C4-2B (cell line): ENCODE measurements around the gene NXPH2.

ENCODE experiments used
- H3K27ac ChIP-seq: fragments of 450-650 bp; 2 replicates; pipeline ENCODE4 v1.5.1; 2017
- ZFX ChIP-seq: fragments of 450-650 bp; IDR thresholded peaks from 2 replicates; pipeline ENCODE4 v1.6.1; 2017
- TF ChIP-seq, protein P1 (sequence below): fragments of 450-650 bp; conservative IDR thresholded peaks from 2 replicates; pipeline ENCODE4 v1.5.1; 2017; ENCODE audit warnings: mild to moderate bottlenecking

NXPH2 gene

DNA sequence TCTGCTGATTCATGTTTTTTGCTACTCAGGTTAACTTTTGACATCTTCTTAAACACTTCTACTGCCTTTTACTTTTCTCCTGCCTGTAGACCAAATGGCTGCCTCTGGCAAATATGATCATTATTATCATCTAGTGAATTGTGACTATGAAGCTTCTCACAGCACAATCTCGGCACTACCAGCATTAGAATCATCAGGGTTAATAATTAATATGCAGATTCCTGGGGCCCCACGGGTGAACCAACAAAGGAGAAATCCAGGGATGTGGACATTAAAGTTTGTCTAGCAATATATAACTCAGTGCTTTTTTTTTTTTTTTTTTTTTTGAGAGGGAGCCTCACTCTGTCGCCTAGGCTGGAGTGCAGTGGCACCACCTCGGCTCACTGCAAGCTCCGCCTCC is 142.5 kb downstream of the NXPH2 start:
- TF ChIP-seq, protein P1, sequence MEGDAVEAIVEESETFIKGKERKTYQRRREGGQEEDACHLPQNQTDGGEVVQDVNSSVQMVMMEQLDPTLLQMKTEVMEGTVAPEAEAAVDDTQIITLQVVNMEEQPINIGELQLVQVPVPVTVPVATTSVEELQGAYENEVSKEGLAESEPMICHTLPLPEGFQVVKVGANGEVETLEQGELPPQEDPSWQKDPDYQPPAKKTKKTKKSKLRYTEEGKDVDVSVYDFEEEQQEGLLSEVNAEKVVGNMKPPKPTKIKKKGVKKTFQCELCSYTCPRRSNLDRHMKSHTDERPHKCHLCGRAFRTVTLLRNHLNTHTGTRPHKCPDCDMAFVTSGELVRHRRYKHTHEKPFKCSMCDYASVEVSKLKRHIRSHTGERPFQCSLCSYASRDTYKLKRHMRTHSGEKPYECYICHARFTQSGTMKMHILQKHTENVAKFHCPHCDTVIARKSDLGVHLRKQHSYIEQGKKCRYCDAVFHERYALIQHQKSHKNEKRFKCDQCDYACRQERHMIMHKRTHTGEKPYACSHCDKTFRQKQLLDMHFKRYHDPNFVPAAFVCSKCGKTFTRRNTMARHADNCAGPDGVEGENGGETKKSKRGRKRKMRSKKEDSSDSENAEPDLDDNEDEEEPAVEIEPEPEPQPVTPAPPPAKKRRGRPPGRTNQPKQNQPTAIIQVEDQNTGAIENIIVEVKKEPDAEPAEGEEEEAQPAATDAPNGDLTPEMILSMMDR, result no peak
- no peak for TF ChIP-seq ZFX
- no peak overlapping the region for H3K27ac ChIP-seq

DNA sequence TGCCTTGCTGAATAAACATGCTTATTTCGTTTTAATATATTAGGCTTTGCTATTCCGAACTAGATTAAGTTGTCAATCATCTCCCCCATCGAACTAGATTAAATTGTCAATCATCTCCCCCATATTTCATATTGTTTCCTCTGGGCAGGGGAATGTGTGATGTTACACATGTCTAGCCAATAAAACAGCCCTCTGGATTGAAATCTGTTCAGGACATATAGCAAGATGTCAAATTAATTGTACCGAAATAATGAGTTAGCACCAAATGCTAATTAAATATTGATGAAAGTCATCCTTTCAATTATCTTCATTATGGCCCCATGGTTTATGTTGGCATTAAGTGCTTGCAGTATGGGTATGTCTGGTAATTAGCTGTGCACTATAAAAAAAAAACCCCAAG is 143.1 kb downstream of the NXPH2 start:
- no peak for TF ChIP-seq ZFX
- TF ChIP-seq, protein P1, result no peak
- H3K27ac ChIP-seq, result no peak overlapping the region

DNA sequence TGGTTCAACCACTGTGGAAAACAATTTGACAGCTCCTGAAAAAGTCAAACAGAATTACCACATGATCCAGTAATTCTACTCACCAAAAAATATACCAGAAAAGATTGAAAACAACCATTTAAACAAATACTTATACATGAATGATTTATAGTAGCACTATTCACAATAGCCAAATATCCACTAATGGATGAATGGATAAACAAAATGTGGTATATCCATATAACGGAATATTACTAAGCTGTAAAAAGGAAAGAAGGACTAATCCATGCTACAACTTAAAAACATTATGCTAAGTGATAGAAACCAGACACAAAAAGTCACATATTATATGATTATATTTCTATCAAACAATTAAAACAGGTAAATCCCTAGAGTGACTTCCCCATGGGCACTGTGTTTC is 147.1 kb downstream of the NXPH2 start:
- TF ChIP-seq, protein P1, result no peak
- TF ChIP-seq ZFX, result no peak
- no peak overlapping the region for H3K27ac ChIP-seq

DNA sequence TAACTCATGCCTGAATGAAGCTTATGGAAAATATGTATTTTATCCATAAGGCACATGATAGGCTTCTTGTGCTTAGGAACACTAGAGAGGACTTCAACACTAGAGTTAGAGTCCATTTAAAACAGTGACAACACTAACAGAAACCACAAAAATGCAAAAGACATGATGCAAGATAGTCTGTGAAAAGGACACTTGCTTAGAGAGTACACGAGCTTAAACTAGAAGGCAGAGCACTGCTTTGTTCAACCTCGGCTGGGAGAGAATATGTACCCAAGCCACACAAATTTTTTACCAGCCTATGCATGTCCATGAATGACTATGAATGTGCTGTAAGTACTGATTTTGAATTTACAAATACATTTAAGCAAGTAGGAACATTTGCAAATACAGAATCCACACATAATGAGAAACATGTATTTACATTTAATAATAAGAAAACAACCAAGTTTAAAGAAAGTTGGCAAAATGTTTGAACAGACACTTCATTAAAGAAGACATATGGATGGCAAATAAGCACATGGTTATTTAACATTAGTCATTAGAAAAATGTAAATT is 148.0 kb downstream of the NXPH2 start:
- TF ChIP-seq, protein P1, result no peak
- TF ChIP-seq ZFX, result no peak
- no peak overlapping the region for H3K27ac ChIP-seq

DNA sequence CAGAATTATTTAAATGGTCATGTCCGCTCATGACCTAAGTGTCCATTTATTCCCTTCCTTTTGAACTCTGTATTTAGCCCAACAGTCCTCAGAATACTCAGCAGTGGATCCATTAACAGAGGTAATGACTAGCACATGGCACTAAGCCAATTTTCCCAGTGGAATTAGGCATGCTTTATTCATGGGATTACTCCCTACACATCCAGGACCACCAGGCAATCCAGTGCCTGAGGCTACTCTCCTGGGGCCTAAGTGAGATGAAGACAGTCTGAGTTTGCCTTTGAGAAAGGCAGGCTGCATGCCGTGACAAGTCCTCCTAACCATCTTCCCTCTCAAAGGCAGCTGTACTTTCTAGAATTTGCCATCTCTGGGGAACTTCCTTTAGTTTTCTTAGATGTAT is 150.0 kb downstream of the NXPH2 start:
- H3K27ac ChIP-seq, result no peak overlapping the region
- no peak for TF ChIP-seq ZFX
- TF ChIP-seq, protein P1, result no peak

DNA sequence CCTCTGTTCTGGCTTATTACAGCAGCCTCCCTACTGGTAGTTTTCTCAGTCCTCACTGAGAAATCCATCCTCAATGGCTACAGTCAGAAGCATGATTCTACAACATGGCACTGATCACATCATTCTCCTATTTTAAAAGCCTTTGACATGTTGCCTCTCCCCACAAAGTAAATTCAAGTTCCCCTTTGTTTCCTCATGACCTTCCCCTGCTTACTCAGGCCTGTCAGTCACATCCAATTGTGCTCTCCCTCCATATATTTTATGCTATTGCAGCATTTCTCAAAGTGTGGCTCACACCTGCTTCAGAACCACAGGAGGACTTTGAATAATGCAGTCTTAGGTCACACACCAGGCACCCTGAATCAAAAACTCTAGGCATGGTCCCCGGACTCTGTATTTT is 154.0 kb downstream of the NXPH2 start:
- TF ChIP-seq ZFX, result no peak
- TF ChIP-seq, protein P1, result no peak
- H3K27ac ChIP-seq, result no peak overlapping the region

DNA sequence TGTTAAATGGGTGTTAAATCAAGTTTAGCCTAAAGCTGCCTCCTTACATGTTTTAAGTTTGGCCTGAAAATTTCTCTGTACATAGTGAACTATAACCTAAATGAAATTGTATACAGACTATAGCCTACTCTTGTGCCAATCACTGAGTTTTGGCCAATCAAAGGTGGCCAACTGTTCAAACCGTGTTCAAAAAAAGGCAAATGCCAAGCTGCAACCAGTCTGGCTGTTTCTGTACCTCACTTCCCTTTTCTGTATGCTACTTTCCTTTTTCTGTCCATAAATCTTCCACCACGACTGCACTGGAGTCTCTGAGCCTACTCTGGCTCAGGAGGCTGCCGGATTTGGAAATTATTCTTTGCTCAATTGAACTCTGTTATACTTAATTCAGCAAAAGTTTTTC is 157.6 kb downstream of the NXPH2 start:
- no peak overlapping the region for H3K27ac ChIP-seq
- TF ChIP-seq, protein P1, result no peak
- TF ChIP-seq ZFX, result no peak
